T1000 (cell line): Measurements from ENCODE around the gene SIRT3.
"Not testable (repeated sequence)": the region's sequence is repeated elsewhere in the genome, so short reads cannot be mapped to it uniquely, and the experiment has no call there.

Source experiments
- DNase-seq: peaks from one replicate; lab custom pipeline; 2025; ENCODE audit warnings: mixed read lengths; lab: John Stamatoyannopoulos, UW

SIRT3 gene

GRCh38 chr11:240315-240714, 4.2 kb upstream of the SIRT3 start:
- no peak for DNase-seq

GRCh38 chr11:238346-238745, 2.2 kb upstream of the SIRT3 start:
- not testable (repeated sequence) for DNase-seq

- DNase-seq, result peak; percentile 54
Measured at GRCh38 chr11:236774-237767, 929 bp upstream of the SIRT3 start, which contains the start of gene PSMD13. PSMD13 (plus strand) TSS chr11:236976; CDS start chr11:237050, 74 bp downstream.

- DNase-seq, result no peak
Measured at GRCh38 chr11:235609-235996, 539 bp downstream of the SIRT3 start.

GRCh38 chr11:235180-235579, 962 bp downstream of the SIRT3 start:
- DNase-seq, result no peak

GRCh38 chr11:232783-233565, 3.2 kb downstream of the SIRT3 start:
- DNase-seq, result no peak

GRCh38 chr11:230431-230830, 5.7 kb downstream of the SIRT3 start:
- no peak for DNase-seq

GRCh38 chr11:227824-228379, 8.2 kb downstream of the SIRT3 start:
- DNase-seq, result no peak

- DNase-seq, result no peak
Measured at GRCh38 chr11:225734-226453, 10.2 kb downstream of the SIRT3 start.

- no peak for DNase-seq
Measured at GRCh38 chr11:224424-224823, 11.7 kb downstream of the SIRT3 start.

- no peak for DNase-seq
Measured at GRCh38 chr11:223884-224283, 12.3 kb downstream of the SIRT3 start.

GRCh38 chr11:223026-223789, 12.9 kb downstream of the SIRT3 start:
- DNase-seq, result no peak

GRCh38 chr11:221998-222789, 13.9 kb downstream of the SIRT3 start:
- DNase-seq, result no peak

GRCh38 chr11:221539-221938, 14.6 kb downstream of the SIRT3 start:
- DNase-seq, result no peak

- DNase-seq, result not testable (repeated sequence)
Measured at GRCh38 chr11:220641-221215, 15.4 kb downstream of the SIRT3 start.

- DNase-seq, result no peak
Measured at GRCh38 chr11:218815-219593, 17.1 kb downstream of the SIRT3 start.

GRCh38 chr11:217704-218103, 18.4 kb downstream of the SIRT3 start:
- no peak for DNase-seq

GRCh38 chr11:216081-216974, 19.8 kb downstream of the SIRT3 start:
- DNase-seq, result no peak
